Measurements from ENCODE around the gene LRRC59.
"Not testable (repeated sequence)": the region's sequence is repeated elsewhere in the genome, so short reads cannot be mapped to it uniquely, and the experiment has no call there.

Gene LRRC59

GRCh38 chr17:50424246-50424995 is 27.1 kb upstream of the LRRC59 start:
- no peak for DNase-seq

DNA sequence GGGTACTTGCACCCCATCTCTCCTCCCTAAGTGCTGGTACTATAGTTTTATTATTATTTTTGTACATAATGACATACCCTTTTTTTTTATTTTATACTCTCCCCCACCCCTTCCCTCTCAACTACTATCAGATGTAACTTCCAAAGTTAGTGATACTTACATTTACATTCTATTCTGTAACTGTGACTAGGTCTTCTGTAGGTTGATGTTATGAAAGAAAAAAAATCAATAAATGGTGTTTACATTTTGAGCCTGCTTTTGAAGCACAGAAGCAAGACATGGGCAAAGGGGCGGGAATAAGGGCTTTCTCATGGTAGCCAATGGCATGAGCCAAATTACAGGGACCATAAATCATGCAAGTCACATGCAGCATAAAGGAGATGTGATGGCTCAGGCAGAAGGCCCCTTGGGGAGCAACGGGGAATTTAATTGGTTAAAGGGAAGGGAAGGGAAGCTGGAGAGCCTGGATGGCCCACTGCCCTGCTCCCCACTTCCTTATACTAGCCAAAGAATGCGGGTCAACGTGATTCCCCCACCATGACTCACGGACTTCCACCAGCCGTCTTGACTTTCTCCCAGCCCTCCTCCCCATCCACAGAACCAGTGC is 26.3 kb upstream of the LRRC59 start:
- peak in 1 of 2 experiments; percentile 22 for DNase-seq

DNA sequence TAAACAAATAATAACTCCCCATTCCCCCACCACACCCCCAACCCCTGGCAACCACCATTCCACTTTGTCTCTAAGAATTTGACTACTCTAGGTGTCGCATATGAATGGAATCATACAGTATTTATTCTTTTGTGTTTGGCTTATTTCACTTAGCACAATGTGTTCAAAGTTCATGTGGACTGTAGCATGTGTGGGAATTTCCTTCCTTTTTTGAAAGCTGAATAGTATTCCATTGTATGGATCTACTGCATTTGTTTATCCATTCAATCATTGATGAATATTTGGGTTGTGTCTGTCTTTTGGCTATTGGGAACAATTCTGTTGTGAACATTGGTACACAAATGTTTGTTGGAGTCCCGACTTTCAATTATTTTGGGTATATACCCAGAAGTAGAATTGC is 25.4 kb upstream of the LRRC59 start:
- DNase-seq = no peak

DNA sequence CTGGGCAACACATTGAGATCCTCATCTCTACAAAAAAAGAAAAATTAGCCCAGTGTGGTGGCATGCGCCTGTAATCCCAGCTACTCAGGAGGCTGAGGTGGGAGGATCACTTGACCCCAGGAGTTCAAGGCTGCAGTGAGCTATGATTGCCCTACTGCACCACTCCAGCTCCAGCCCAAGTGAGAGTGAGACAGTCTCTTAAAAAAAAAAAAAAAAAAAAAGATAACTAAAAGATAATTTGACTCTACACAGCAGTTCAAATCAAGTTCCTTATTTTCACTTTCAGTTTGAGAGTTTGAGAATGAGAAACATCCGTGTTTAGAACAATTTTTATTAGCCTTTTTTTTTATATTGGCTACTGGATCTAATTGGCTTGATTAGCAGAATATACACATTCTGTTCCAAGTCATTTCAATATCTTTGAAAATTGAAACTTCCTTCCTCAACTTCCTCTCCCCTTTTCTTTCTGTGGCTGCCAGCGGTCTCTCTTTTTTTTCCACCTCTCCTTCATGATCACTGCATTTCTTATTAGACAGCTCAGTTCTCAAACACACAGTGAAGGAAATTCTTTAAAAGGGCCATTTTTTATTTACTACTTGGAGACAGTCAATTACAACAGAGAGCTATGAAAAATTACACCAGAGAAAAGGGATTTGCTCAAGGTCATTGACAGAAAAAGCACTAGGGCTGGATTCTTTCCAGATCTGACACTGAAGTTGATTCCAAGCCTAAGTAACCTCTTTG is 24.2 kb upstream of the LRRC59 start:
- no peak for DNase-seq

DNA sequence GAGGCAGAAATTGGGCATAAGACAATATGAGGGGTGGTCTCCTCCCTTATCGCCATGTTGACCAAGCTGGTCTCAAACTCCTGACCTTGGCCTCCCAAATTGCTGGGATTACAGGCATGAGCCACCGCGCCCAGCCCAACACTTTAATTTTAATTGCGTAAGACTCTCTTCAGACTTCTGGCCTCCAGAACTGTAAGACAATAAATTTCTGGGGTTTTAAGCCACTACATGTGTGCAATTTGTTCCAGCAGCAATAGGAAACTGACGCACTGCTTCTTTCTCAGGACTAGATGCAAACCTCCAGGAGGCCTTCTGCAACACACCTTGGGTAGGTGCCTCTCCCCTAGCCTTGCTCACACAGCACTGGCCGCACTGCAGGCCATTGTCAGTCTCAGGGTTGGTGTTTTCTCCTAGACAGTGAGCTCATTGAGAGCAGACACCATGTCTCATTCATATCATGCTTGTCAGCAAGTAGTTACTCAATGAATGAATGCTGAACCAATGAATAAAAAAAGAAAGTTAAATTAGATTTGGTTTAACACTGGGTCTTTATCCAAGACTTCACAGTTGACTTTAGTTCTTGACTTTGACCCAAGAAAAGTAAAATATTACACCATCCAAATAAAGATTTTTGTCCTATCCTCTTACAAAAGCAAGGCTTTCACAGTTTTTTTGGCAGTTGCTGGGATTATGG is 23.2 kb upstream of the LRRC59 start:
- DNase-seq = no peak

GRCh38 chr17:50419577-50419976 is 22.3 kb upstream of the LRRC59 start:
- DNase-seq = not testable (repeated sequence)

DNA sequence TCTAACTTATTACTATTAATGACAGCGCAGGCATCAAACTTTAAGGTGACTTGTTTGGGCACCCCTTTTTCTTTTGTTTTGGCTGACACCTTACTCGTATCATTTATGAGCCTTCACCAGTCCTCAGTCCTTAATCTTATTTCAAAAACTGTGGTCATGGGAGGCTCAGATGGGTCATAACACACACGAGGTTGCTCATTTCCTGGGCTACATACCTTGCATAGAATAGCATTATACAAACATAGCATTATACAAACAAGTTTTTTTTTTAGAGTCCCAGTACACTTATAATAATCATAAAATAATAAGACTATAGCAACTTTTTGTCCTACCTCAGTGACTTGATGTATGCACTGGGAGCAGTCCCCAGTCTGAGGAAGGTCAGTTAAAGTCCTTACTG is 17.5 kb upstream of the LRRC59 start:
- DNase-seq = no peak

- DNase-seq = no peak
Measured at GRCh38 chr17:50412188-50412732, 14.9 kb upstream of the LRRC59 start.

- no peak for DNase-seq
Measured at GRCh38 chr17:50407921-50408320, 10.6 kb upstream of the LRRC59 start.

DNA sequence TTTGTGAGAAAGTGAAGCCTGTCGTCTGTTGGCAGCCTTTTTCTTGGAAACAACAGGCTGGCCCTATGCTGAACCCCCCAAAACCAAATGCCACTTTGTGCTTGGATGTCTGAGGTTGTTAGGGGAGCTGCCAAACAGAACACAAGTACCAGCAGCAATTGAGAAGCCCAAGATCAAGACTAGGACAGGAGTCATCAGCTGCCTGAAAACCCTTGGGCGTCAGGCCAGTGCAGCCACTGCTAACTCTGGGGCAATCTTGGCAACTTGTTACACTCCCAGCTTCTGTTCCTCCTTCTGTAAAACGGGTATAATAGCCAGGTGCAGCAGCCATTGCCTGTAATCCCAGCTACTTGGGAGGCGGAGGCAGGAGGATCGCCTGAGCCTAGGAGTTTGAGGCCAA is 9.3 kb upstream of the LRRC59 start:
- no peak for DNase-seq

DNA sequence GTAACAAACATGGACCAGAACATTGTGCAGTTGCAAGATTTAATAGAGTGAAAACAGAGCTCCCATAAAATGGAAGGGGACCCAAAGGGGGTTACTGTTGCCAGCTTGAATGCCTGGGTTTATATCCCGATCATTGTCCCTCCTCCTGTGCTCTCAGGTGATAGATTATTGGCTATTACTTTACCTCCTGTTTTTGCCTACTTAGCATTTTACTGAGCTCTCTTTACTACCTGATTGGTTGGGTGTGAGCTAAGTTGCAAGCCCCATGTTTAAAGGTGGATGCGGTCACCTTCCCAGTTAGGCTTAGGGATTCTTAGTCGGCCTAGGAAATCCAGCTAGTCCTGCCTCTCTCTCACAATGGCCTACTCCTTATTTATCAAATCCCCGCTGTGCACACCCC is 8.0 kb upstream of the LRRC59 start:
- not testable (repeated sequence) for DNase-seq

DNA sequence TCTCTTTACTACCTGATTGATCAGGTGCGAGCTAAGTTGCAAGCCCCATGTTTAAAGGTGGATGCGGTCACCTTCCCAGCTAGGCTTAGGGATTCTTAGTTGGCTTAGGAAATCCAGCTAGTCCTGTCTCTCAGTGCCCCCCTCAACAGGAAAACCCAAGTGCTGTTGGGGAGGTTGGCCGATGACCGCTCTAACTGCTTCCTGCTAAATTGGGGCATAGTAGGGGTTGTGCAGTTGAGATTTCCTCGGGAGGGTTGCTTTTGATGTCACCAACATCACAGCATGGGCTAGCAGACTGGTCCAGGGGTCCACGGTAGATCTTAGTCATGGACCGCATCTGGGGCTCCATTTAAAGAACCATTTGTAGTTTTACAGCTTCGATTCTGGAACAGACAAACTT is 2.3 kb upstream of the LRRC59 start:
- not testable (repeated sequence) for DNase-seq

DNA sequence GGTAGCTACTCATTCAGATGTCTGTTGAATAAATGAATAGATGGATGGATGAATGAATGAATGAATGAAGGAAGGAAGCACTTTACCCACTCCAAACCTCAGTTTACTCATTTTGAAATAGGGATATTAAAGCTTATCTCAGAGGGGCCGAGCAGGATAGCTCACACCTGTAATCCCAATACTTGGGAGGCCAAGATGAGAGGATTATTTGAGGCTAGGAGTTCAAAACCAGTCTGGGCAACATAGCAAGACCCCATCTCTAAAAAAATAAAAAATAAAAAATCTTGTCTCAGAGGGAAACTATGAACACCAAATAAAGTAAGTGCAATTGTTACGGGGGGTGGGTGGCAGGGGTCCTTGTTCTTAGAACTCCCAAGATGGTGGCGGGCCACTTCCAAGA is 1.3 kb upstream of the LRRC59 start:
- not testable (repeated sequence) for DNase-seq

GRCh38 chr17:50397919-50398285 is 579 bp upstream of the LRRC59 start:
- no peak for DNase-seq

DNA sequence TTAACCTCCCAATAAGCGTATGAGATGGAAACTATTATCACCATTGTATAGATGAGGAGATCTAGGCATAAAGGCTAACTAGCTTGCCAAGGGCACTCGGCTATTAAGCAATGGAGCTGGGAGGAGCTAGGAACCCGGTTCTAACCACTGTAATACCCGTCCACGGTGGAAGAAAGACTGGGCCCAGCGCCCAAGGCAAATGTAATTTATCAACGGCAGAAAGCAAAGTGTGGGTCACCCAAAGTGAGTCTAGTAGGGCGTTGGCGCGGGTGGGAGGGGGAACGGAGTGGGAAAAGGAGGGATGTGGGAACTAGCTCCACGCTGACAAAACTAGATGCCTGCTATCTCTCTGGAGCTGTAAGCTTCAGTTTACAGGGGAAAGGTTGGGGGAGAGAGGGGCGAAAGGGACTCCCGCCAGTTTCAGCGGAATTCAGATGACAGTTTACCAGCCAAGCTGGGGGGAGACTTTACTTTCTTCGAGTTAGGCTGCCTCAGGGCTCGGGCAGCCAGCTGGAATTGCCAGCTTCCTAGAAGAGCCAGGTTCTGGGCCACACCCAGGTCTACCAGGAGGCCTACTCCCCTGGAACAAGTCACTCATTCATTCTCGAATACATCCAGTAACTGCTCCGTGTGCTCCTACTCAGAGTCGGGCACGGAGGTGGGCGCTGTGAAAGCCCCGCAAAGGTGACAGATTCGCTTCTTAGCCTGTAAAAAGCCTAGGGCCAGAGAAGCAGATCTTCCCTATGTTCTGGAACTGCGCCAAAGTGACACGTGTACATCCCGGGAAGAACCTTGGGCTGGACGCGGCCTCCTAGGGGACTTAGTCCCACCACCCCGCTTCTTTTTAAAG is 837 bp downstream of the LRRC59 start:
- no peak for DNase-seq

- no peak for DNase-seq
Measured at GRCh38 chr17:50394711-50395110, 2.6 kb downstream of the LRRC59 start.

GRCh38 chr17:50393700-50394099 is 3.6 kb downstream of the LRRC59 start:
- no peak for DNase-seq

DNA sequence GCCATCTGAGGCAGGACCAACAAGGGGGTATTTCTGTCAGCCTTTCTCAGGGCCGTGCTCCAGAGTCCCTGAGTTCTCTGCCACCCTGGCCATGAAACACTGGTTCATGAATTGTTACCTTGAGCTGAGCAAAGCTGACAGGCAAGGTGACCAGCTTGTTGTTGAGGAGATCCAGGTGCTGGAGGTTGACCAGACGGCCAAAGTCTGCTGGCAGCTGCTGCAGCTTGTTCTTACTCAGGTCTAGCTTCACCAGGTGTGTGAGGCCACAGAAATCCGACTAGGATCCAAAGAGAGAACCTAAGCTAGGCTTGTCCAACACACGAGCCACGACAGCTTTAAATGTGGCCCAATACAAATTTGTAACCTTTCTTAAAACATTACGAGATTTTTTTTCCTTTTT is 4.7 kb downstream of the LRRC59 start:
- DNase-seq = no peak

DNA sequence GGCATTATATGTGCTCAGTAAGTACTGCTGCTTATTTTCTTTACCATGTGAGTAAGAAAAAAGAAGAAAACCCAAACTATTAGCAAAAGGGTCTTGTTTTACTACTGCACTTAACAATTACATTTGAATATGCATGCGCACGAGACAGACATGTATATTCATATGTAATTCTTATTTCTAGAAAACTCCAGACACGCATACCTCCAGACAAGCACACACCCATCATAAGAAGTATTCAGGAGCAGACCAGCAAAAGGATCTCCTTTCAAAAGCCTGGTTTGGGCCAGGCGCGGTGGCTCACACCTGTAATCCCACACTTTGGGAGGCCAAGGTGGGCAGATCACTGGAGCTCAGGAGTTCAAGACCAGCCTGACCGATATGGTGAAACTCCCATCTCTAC is 7.8 kb downstream of the LRRC59 start:
- DNase-seq = no peak

GRCh38 chr17:50388728-50389127 is 8.6 kb downstream of the LRRC59 start:
- no peak for DNase-seq

GRCh38 chr17:50386510-50386909 is 10.8 kb downstream of the LRRC59 start:
- DNase-seq = no peak

GRCh38 chr17:50382931-50383330 is 14.4 kb downstream of the LRRC59 start:
- no peak for DNase-seq
